HepG2 (cell line): ENCODE results near the gene P3H3. TPM values are rescaled to one million over a fixed set of nuclear protein-coding genes. Genes with fewer than 3 reads are reported as not detected.
A peak's percentile ranks its signal among the peaks of the same experiment; 100 is the strongest.

ENCODE experiments used
- CENPX ChIP-seq: sonication (generic); formaldehyde crosslinking; IDR thresholded peaks from 2 replicates; pipeline ENCODE4 v1.9.0; 2021; ENCODE audit warnings: mild to moderate bottlenecking, missing genetic modification reagents, moderate library complexity
- ELK4 ChIP-seq: sonication (generic); formaldehyde crosslinking; IDR thresholded peaks from 2 replicates; pipeline ENCODE4 v1.9.0; 2021; ENCODE audit warnings: missing genetic modification reagents, borderline replicate concordance
- ETV6 ChIP-seq: sonication (generic); formaldehyde crosslinking; conservative IDR thresholded peaks from 2 replicates; pipeline ENCODE4 v1.4.0; 2020; ENCODE audit warnings: missing genetic modification reagents
- GMEB1 ChIP-seq: sonication (generic); formaldehyde crosslinking; IDR thresholded peaks from 2 replicates; pipeline ENCODE4 v1.5.1; 2020; ENCODE audit warnings: missing genetic modification reagents, mild to moderate bottlenecking, borderline replicate concordance
- HMG20B ChIP-seq: conservative IDR thresholded peaks from 2 replicates; pipeline ENCODE4 v1.6.1; 2016; ENCODE audit warnings: missing genetic modification reagents, missing compliant biosample characterization
- PAWR ChIP-seq: sonication (generic); formaldehyde crosslinking; IDR thresholded peaks from 2 replicates; pipeline ENCODE4 v1.4.0; 2020; ENCODE audit warnings: missing genetic modification reagents, mild to moderate bottlenecking, borderline replicate concordance
- PAXIP1 ChIP-seq: sonication (generic); formaldehyde crosslinking; conservative IDR thresholded peaks from 2 replicates; pipeline ENCODE4 v1.4.0; 2020; ENCODE audit warnings: mild to moderate bottlenecking, missing genetic modification reagents, moderate library complexity
- ZKSCAN5 ChIP-seq: sonication (generic); formaldehyde crosslinking; IDR thresholded peaks from 2 replicates; pipeline ENCODE4 v1.5.1; 2020; ENCODE audit warnings: mild to moderate bottlenecking, missing genetic modification reagents
- ZMAT3 ChIP-seq: sonication (generic); formaldehyde crosslinking; conservative IDR thresholded peaks from 2 replicates; pipeline ENCODE4 v1.7.0; 2021; ENCODE audit warnings: missing genetic modification reagents
- ZNF17 ChIP-seq: sonication (generic); formaldehyde crosslinking; IDR thresholded peaks from 2 replicates; pipeline ENCODE4 v1.5.0; 2020; ENCODE audit warnings: mild to moderate bottlenecking, missing genetic modification reagents
- polyA plus RNA-seq, 8 experiments: library from polyadenylated mRNA; depleted of rRNA in 3 of 8; stranded (reverse) in 7 of 8; unstranded in 1 of 8; fragments of >200 nt; fragmentation: Illumina TruSeq in 4 of 8; extraction: Trizol in 4 of 8; gene quantifications; 2 replicates each; pipeline versions ENCODE4 v1.2.1 to v1.2.3, GENCODE V29; 2011 to 2016; ENCODE audit warnings: low read depth in 4 of 8, missing spikeins in 1 of 8, mixed read lengths in 1 of 8; ENCODE audit not compliant: insufficient read depth in 1 of 8
- total RNA-seq, 5 experiments: library from RNA; depleted of rRNA; stranded (reverse); fragments of >200 nt; fragmentation: Illumina TruSeq; extraction: Trizol; gene quantifications; 2 replicates each; pipeline ENCODE4 v1.2.3, GENCODE V29; 2016; ENCODE audit warnings: low read depth in 1 of 5
- TF ChIP-seq, protein P1 (sequence below): sonication (generic); formaldehyde crosslinking; IDR thresholded peaks from 2 replicates; pipeline ENCODE4 v1.4.0; 2020; ENCODE audit warnings: mild to moderate bottlenecking, missing genetic modification reagents
- TF ChIP-seq, protein P2 (sequence below): fragments of 450-650 bp; IDR thresholded peaks from 2 replicates; pipeline ENCODE4 v1.6.1; 2017

Gene P3H3
- total and polyA plus RNA-seq, 2 of the 13 experiments (the other 11 are each of a cell fraction or from before 2014, with no cell fraction given): 20.1 to 20.5 TPM

- TF ChIP-seq PAXIP1 (peak; percentile 13; the same call in 1 of the 2 replicates), ETV6 (CRISPR knock-in tag) (peak; percentile 63; the same call in 1 of the 2 replicates), HMG20B (CRISPR knock-in tag) (0 out of 2 replicates have a peak, but pooled peaks have one; percentile 15), ZKSCAN5 (CRISPR knock-in tag) (no peak), ELK4 (CRISPR knock-in tag) (no peak; the same call in 1 of the 2 replicates), PAWR (CRISPR knock-in tag) (no peak), GMEB1 (peak; percentile 90), ZMAT3 (CRISPR knock-in tag) (peak; percentile 90), CENPX (CRISPR knock-in tag) (no peak), ZNF17 (CRISPR knock-in tag) (no peak)
- TF ChIP-seq, protein P1, sequence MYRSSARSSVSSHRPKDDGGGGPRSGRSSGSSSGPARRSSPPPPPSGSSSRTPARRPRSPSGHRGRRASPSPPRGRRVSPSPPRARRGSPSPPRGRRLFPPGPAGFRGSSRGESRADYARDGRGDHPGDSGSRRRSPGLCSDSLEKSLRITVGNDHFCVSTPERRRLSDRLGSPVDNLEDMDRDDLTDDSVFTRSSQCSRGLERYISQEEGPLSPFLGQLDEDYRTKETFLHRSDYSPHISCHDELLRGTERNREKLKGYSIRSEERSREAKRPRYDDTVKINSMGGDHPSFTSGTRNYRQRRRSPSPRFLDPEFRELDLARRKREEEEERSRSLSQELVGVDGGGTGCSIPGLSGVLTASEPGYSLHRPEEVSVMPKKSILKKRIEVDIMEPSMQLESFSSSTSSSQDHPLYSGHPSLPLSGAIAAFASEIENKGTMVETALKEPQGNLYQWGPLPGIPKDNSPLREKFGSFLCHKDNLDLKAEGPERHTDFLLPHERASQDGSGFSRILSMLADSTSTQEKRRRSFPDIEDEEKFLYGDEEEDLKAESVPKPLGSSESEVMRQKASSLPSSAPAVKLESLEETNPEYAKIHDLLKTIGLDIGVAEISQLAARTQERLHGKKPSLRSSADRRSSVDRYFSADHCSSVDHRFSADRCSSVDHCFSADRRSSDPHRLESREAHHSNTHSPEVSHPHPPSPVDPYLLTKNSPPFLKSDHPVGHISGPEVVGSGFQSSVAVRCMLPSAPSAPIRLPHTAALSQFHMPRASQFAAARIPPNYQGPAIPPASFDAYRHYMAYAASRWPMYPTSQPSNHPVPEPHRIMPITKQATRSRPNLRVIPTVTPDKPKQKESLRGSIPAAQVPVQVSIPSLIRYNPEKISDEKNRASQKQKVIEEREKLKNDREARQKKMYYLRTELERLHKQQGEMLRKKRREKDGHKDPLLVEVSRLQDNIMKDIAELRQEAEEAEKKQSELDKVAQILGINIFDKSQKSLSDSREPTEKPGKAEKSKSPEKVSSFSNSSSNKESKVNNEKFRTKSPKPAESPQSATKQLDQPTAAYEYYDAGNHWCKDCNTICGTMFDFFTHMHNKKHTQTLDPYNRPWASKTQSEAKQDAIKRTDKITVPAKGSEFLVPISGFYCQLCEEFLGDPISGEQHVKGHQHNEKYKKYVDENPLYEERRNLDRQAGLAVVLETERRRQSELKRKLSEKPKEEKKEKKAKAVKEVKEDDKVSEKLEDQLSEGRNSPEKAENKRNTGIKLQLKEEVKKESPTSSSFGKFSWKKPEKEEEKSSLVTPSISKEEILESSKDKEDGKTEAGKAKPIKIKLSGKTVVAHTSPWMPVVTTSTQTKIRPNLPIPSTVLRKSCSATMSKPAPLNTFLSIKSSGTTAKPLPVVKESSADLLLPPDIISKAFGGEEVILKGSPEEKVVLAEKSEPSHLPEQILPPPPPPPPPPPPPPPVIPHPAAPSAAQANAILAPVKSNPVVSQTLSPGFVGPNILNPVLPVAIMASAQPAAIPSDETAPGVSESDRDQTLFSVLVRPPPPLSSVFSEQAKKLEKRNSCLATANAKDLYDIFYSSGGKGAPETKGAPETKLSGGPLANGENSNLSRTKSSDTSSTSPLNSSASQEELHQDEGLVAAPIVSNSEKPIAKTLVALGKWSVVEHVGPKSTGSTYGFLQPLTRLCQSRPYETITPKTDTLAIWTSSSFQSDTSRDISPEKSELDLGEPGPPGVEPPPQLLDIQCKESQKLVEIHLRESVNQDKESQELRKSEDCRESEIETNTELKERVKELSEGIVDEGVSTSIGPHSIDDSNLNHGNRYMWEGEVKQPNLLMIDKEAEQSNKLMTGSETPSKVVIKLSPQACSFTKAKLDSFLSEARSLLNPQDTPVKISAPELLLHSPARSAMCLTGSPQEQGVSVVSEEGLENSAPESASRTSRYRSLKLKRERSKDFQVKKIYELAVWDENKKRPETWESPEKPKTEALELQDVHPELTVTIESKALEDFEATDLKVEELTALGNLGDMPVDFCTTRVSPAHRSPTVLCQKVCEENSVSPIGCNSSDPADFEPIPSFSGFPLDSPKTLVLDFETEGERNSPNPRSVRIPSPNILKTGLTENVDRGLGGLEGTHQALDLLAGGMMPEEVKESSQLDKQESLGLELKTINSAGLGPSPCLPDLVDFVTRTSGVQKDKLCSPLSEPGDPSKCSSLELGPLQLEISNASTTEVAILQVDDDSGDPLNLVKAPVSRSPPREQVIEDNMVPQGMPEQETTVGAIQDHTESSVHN (CRISPR knock-in tag): no peak
- TF ChIP-seq, protein P2, sequence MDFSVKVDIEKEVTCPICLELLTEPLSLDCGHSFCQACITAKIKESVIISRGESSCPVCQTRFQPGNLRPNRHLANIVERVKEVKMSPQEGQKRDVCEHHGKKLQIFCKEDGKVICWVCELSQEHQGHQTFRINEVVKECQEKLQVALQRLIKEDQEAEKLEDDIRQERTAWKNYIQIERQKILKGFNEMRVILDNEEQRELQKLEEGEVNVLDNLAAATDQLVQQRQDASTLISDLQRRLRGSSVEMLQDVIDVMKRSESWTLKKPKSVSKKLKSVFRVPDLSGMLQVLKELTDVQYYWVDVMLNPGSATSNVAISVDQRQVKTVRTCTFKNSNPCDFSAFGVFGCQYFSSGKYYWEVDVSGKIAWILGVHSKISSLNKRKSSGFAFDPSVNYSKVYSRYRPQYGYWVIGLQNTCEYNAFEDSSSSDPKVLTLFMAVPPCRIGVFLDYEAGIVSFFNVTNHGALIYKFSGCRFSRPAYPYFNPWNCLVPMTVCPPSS: no peak
These were observed 23.9 kb downstream of the P3H3 start, which contains the start of gene USP5 (continued) for GRCh38 chr12:6851921-6852650.
